ENCODE measurements around the gene TNS3. TPM values are rescaled to one million over a fixed set of nuclear protein-coding genes. Genes with fewer than 3 reads are reported as not detected.

Gene TNS3
- total RNA-seq, 1 donor: 9.2 TPM

- Histone ChIP-seq H3K27me3 (ENCODE audit: insufficient read depth, low read length) (no peaks in the 10 kb centered on the region), H3K9me3 (ENCODE audit: low read depth, low read length) (no peaks in the 10 kb centered on the region), H3K4me1 (ENCODE audit: insufficient read depth, low read length) (no peaks in the 10 kb centered on the region), H3K4me3 (ENCODE audit: low read length) (no peak overlapping the region)
Measured at GRCh38 chr7:47392241-47392759, 189.6 kb downstream of the TNS3 start.

GRCh38 chr7:47391726-47392125 lies 190.2 kb downstream of the TNS3 start:
- H3K9me3 ChIP-seq (ENCODE audit: low read depth, low read length): no peaks in the 10 kb centered on the region
- H3K4me3 ChIP-seq (ENCODE audit: low read length): no peak overlapping the region
- no peaks in the 10 kb centered on the region for H3K27me3 ChIP-seq (ENCODE audit: insufficient read depth, low read length)
- no peaks in the 10 kb centered on the region for H3K4me1 ChIP-seq (ENCODE audit: insufficient read depth, low read length)

GRCh38 chr7:47390914-47391313 lies 191.0 kb downstream of the TNS3 start:
- H3K4me1 ChIP-seq (ENCODE audit: insufficient read depth, low read length): no peaks in the 10 kb centered on the region
- H3K9me3 ChIP-seq (ENCODE audit: low read depth, low read length): no peaks in the 10 kb centered on the region
- H3K4me3 ChIP-seq (ENCODE audit: low read length): no peak overlapping the region
- no peaks in the 10 kb centered on the region for H3K27me3 ChIP-seq (ENCODE audit: insufficient read depth, low read length)

GRCh38 chr7:47389923-47390630 lies 191.8 kb downstream of the TNS3 start:
- Histone ChIP-seq H3K4me3 (ENCODE audit: low read length) (no peak overlapping the region), H3K4me1 (ENCODE audit: insufficient read depth, low read length) (no peaks in the 10 kb centered on the region), H3K9me3 (ENCODE audit: low read depth, low read length) (no peaks in the 10 kb centered on the region), H3K27me3 (ENCODE audit: insufficient read depth, low read length) (no peaks in the 10 kb centered on the region)

GRCh38 chr7:47389171-47389922 lies 192.6 kb downstream of the TNS3 start:
- H3K27me3 ChIP-seq (ENCODE audit: insufficient read depth, low read length): no peaks in the 10 kb centered on the region
- H3K4me3 ChIP-seq (ENCODE audit: low read length): no peak overlapping the region
- H3K4me1 ChIP-seq (ENCODE audit: insufficient read depth, low read length): no peaks in the 10 kb centered on the region
- H3K9me3 ChIP-seq (ENCODE audit: low read depth, low read length): no peaks in the 10 kb centered on the region

GRCh38 chr7:47387506-47387905 lies 194.4 kb downstream of the TNS3 start:
- Histone ChIP-seq H3K27me3 (ENCODE audit: insufficient read depth, low read length) (no peaks in the 10 kb centered on the region), H3K4me3 (ENCODE audit: low read length) (no peak overlapping the region), H3K9me3 (ENCODE audit: low read depth, low read length) (no peaks in the 10 kb centered on the region), H3K4me1 (ENCODE audit: insufficient read depth, low read length) (no peaks in the 10 kb centered on the region)

- no peak overlapping the region for H3K4me3 ChIP-seq (ENCODE audit: low read length)
- no peaks in the 10 kb centered on the region for H3K4me1 ChIP-seq (ENCODE audit: insufficient read depth, low read length)
- no peaks in the 10 kb centered on the region for H3K9me3 ChIP-seq (ENCODE audit: low read depth, low read length)
- H3K27me3 ChIP-seq (ENCODE audit: insufficient read depth, low read length): no peaks in the 10 kb centered on the region
Measured at GRCh38 chr7:47386273-47386835, 195.6 kb downstream of the TNS3 start.

GRCh38 chr7:47385536-47386125 lies 196.3 kb downstream of the TNS3 start:
- H3K4me3 ChIP-seq (ENCODE audit: low read length): no peak overlapping the region
- H3K4me1 ChIP-seq (ENCODE audit: insufficient read depth, low read length): no peaks in the 10 kb centered on the region
- H3K9me3 ChIP-seq (ENCODE audit: low read depth, low read length): no peaks in the 10 kb centered on the region
- H3K27me3 ChIP-seq (ENCODE audit: insufficient read depth, low read length): no peaks in the 10 kb centered on the region

GRCh38 chr7:47384755-47385535 lies 197.0 kb downstream of the TNS3 start:
- no peaks in the 10 kb centered on the region for H3K27me3 ChIP-seq (ENCODE audit: insufficient read depth, low read length)
- H3K4me1 ChIP-seq (ENCODE audit: insufficient read depth, low read length): no peaks in the 10 kb centered on the region
- H3K9me3 ChIP-seq (ENCODE audit: low read depth, low read length): no peaks in the 10 kb centered on the region
- no peak overlapping the region for H3K4me3 ChIP-seq (ENCODE audit: low read length)

- H3K4me1 ChIP-seq (ENCODE audit: insufficient read depth, low read length): no peaks in the 10 kb centered on the region
- H3K4me3 ChIP-seq (ENCODE audit: low read length): no peak overlapping the region
- no peaks in the 10 kb centered on the region for H3K9me3 ChIP-seq (ENCODE audit: low read depth, low read length)
- H3K27me3 ChIP-seq (ENCODE audit: insufficient read depth, low read length): no peaks in the 10 kb centered on the region
Measured at GRCh38 chr7:47383696-47384445, 198.0 kb downstream of the TNS3 start.

- Histone ChIP-seq H3K27me3 (ENCODE audit: insufficient read depth, low read length) (no peaks in the 10 kb centered on the region), H3K4me3 (ENCODE audit: low read length) (no peak overlapping the region), H3K4me1 (ENCODE audit: insufficient read depth, low read length) (no peaks in the 10 kb centered on the region), H3K9me3 (ENCODE audit: low read depth, low read length) (no peaks in the 10 kb centered on the region)
Measured at GRCh38 chr7:47383072-47383471, 198.8 kb downstream of the TNS3 start.

- Histone ChIP-seq H3K9me3 (ENCODE audit: low read depth, low read length) (no peaks in the 10 kb centered on the region), H3K27me3 (ENCODE audit: insufficient read depth, low read length) (no peaks in the 10 kb centered on the region), H3K4me3 (ENCODE audit: low read length) (no peak overlapping the region), H3K4me1 (ENCODE audit: insufficient read depth, low read length) (no peaks in the 10 kb centered on the region)
Measured at GRCh38 chr7:47382200-47382599, 199.7 kb downstream of the TNS3 start.

GRCh38 chr7:47381134-47381495 lies 200.8 kb downstream of the TNS3 start:
- Histone ChIP-seq H3K9me3 (ENCODE audit: low read depth, low read length) (no peaks in the 10 kb centered on the region), H3K4me3 (ENCODE audit: low read length) (no peak overlapping the region), H3K4me1 (ENCODE audit: insufficient read depth, low read length) (no peaks in the 10 kb centered on the region), H3K27me3 (ENCODE audit: insufficient read depth, low read length) (no peaks in the 10 kb centered on the region)
